ENCODE results near the gene PRXL2A. TPM values are rescaled to one million over a fixed set of nuclear protein-coding genes. Genes with fewer than 3 reads are reported as not detected.

Gene PRXL2A
- total RNA-seq, 2 experiments from 2014 or later: 13.6 to 14.0 TPM

- no peak for DNase-seq
- H3K27ac Mint-ChIP-seq: peak overlapping the region; percentile 89
- H3K36me3 Mint-ChIP-seq: peaks cover 30% of the 10 kb centered on the region
- POLR2A ChIA-PET: interaction anchor here (1.1 to 8.9 kb wide), 4 partner anchors 12 to 26 kb away, joined by 3 to 150 read pairs (median 12); no protein-coding TSS in a partner anchor
- peaks cover 78% of the 10 kb centered on the region for H3K4me1 Mint-ChIP-seq
- ATAC-seq (ENCODE audit: low read depth): no peak
- H3K4me3 Mint-ChIP-seq: peak overlapping the region; percentile 80
- no peaks in the 10 kb centered on the region for H3K9me3 Mint-ChIP-seq
- no peaks in the 10 kb centered on the region for H3K27me3 Mint-ChIP-seq
Measured at GRCh38 chr10:80485076-80485945, 77.0 kb downstream of the PRXL2A start.

GRCh38 chr10:80485946-80486764 lies 77.8 kb downstream of the PRXL2A start:
- no peak for ATAC-seq (ENCODE audit: low read depth)
- no peak for DNase-seq
- Mint-ChIP-seq H3K27me3 (no peaks in the 10 kb centered on the region), H3K4me1 (peaks cover 85% of the 10 kb centered on the region), H3K27ac (peak overlapping the region; percentile 89), H3K4me3 (peak overlapping the region; percentile 80), H3K9me3 (no peaks in the 10 kb centered on the region), H3K36me3 (peaks cover 34% of the 10 kb centered on the region)
- POLR2A ChIA-PET: interaction anchor here (0.6 to 8.9 kb wide), 10 partner anchors 9 to 58 kb away, joined by 3 to 150 read pairs (median 4); no protein-coding TSS in a partner anchor

Other genes with a start within 250 kb of the PRXL2A start
- gene ANXA11, start 203.0 kb upstream of the PRXL2A start, total RNA-seq: 100 to 1,000 TPM; 263 to 277 TPM
- not detected for gene MAT1A, start 118.9 kb upstream of the PRXL2A start, total RNA-seq
- gene DYDC1, start 51.8 kb upstream of the PRXL2A start, total RNA-seq: not detected
- not detected for gene DYDC2, start 51.8 kb upstream of the PRXL2A start, total RNA-seq
- gene TSPAN14, start 45.8 kb downstream of the PRXL2A start, total RNA-seq: 100 to 1,000 TPM in 1 of 2 experiments, 10 to 100 TPM in 1; 98.8 to 112 TPM
- under 1 TPM; 0.14 to 0.22 TPM for gene SH2D4B, start 129.4 kb downstream of the PRXL2A start, total RNA-seq

All from activated naive CD8-positive, alpha-beta T cell treated with anti-CD3 and anti-CD28 coated beads, Interleukin-2, amount 10 ng/mL, durations not matched to agents 7 days and 5 days (primary cell).